ENCODE measurements around the gene MAP4K3. TPM values are rescaled to one million over a fixed set of nuclear protein-coding genes. Genes with fewer than 3 reads are reported as not detected.

Gene MAP4K3
- total and polyA plus RNA-seq, 2 donors from 2014 or later, result 14.9 to 39.5 TPM

DNA sequence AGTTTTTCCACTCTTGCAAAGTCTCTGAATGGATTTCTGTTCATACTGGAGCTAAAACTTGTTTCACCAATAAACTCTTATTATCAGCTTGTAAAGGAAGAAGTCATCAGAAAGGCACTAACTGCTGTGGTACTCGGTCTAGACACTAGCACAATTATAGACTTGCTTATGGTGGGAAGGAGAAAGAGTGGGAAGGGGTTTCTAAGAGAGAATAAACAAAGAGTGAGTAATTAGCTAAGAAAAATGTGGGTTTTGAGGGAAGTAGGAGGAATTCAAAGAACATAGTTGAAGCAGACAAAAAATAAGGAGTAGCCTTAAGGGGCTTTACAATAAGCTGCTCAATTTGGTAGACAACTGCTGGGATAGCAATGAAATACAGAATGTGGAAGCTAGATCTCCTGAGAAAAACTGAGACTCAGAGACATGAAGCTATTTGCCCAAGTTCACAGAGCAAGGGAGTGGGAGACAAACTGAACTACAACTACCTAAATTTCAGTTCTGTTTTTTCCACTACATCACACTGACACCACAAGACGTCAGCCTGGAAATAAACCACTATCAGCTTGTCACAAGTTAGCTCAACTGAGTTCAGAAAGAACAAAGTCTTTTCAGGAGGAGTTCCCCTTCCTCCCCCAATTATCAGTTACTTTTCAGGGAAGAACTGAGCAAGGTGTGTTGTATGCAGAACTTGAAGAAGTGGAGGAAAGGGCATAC lies 59.7 kb downstream of the MAP4K3 start:
- no peak overlapping the region for H3K9ac ChIP-seq (ENCODE audit: low read length in 3 of 3)
- H3K9me3 ChIP-seq (ENCODE audit: control insufficient read depth in 2 of 3, insufficient read depth in 1 of 3, low read length in 3 of 3), result no peaks in the 10 kb centered on the region
- no peak for FAIRE-seq

DNA sequence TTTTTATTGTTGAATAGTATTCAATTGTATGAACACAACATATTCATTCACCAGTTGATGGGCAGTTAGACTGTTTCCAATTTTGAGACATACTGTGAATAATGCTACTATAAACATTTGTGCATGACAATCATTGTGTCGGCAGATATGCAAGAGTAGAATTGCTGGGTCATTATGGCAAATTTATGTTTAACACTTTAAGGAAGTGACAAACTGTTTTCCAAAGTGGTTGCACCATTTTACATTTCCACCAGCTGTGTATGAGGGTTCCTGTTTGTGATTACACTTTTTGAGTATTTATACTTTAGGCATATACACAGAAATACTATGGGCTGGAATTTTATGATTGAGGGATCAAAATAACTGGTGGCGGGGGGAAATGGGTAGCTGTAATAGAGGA lies 61.2 kb downstream of the MAP4K3 start:
- intact Hi-C loops (cut with DNase I), result no loop called here
- DNase-seq (no peak), FAIRE-seq (no peak)
- Histone ChIP-seq H3K36me3 (ENCODE audit: control insufficient read depth in 2 of 3, insufficient read depth in 3 of 3, low read length in 3 of 3) (peaks cover 0 to 7% (median 2%) of the 10 kb centered on the region in 3 donors), H3K4me1 (ENCODE audit: control insufficient read depth in 2 of 3, insufficient read depth in 2 of 3, low read depth in 1 of 3, low read length in 3 of 3) (peaks cover 0 to 4% (median 2%) of the 10 kb centered on the region in 3 donors), H3K9ac (ENCODE audit: low read length in 3 of 3) (no peak overlapping the region), H3K27ac (ENCODE audit: low read depth in 2 of 2, low read length in 2 of 2) (no peak overlapping the region), H3K27me3 (ENCODE audit: control insufficient read depth, insufficient read depth, low read length) (no peaks in the 10 kb centered on the region), H3K4me3 (ENCODE audit: low read length in 3 of 3) (no peak overlapping the region), H3K9me3 (ENCODE audit: control insufficient read depth in 2 of 3, insufficient read depth in 1 of 3, low read length in 3 of 3) (no peaks in the 10 kb centered on the region)
- TF ChIP-seq, protein P1, sequence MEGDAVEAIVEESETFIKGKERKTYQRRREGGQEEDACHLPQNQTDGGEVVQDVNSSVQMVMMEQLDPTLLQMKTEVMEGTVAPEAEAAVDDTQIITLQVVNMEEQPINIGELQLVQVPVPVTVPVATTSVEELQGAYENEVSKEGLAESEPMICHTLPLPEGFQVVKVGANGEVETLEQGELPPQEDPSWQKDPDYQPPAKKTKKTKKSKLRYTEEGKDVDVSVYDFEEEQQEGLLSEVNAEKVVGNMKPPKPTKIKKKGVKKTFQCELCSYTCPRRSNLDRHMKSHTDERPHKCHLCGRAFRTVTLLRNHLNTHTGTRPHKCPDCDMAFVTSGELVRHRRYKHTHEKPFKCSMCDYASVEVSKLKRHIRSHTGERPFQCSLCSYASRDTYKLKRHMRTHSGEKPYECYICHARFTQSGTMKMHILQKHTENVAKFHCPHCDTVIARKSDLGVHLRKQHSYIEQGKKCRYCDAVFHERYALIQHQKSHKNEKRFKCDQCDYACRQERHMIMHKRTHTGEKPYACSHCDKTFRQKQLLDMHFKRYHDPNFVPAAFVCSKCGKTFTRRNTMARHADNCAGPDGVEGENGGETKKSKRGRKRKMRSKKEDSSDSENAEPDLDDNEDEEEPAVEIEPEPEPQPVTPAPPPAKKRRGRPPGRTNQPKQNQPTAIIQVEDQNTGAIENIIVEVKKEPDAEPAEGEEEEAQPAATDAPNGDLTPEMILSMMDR (IDR thresholded peaks at IDR 0.05; ENCODE audit: borderline replicate concordance, extremely low read depth, insufficient read depth), result no peak

More for the DNA sequence above, 59.7 kb downstream of the MAP4K3 start:
- Histone ChIP-seq H3K27ac (ENCODE audit: low read depth in 2 of 2, low read length in 2 of 2) (no peak overlapping the region), H3K4me3 (ENCODE audit: low read length in 3 of 3) (no peak overlapping the region), H3K4me1 (ENCODE audit: control insufficient read depth in 2 of 3, insufficient read depth in 2 of 3, low read depth in 1 of 3, low read length in 3 of 3) (peaks cover 0 to 15% (median 8%) of the 10 kb centered on the region in 3 donors), H3K36me3 (ENCODE audit: control insufficient read depth in 2 of 3, insufficient read depth in 3 of 3, low read length in 3 of 3) (peaks cover 0 to 7% (median 2%) of the 10 kb centered on the region in 3 donors), H3K27me3 (ENCODE audit: control insufficient read depth, insufficient read depth, low read length) (no peaks in the 10 kb centered on the region)
- TF ChIP-seq, protein P1 (IDR thresholded peaks at IDR 0.05; ENCODE audit: borderline replicate concordance, extremely low read depth, insufficient read depth), result no peak
- intact Hi-C loops (cut with DNase I), result no loop called here
- DNase-seq, result peak in 1 of 5 donors; percentile 7

DNA sequence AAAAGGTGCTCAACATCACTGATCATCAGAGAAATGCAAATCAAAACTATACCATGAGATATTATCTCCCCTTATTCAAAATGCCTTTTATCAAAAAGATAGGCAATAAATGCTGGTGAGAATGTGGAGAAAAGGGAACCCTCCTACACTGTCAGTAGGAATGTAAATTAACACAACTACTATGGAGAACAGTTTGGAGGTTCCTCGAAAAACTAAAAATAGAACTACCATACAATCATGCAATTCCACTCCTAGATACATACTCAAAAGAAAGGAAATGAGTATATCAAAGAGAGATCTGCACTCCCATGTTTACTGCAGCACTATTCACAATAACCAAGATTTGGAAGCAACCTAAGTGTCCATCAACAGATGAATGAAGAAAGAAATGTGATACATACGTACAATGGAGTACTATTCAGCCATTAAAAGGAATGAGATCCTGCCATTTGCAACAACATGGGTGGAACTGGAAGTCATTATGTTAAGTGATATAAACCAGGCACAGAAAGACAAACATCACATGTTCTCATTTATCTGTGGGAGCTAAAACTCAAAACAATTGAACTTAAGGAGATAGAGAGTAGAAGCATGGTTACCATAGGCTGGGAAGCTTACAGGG lies 63.8 kb downstream of the MAP4K3 start:
- TF ChIP-seq, protein P1 (IDR thresholded peaks at IDR 0.05; ENCODE audit: borderline replicate concordance, extremely low read depth, insufficient read depth), result no peak
- intact Hi-C loops (cut with DNase I), result no loop called here
- H3K9ac ChIP-seq (ENCODE audit: low read length in 3 of 3), result no peak overlapping the region
- no peak overlapping the region for H3K27ac ChIP-seq (ENCODE audit: low read depth in 2 of 2, low read length in 2 of 2)
- no peaks in the 10 kb centered on the region for H3K4me1 ChIP-seq (ENCODE audit: control insufficient read depth in 2 of 3, insufficient read depth in 2 of 3, low read depth in 1 of 3, low read length in 3 of 3)
- no peak for DNase-seq
- H3K27me3 ChIP-seq (ENCODE audit: control insufficient read depth, insufficient read depth, low read length), result no peaks in the 10 kb centered on the region
- FAIRE-seq, result no peak
- H3K4me3 ChIP-seq (ENCODE audit: low read length in 3 of 3), result no peak overlapping the region
- no peaks in the 10 kb centered on the region for H3K9me3 ChIP-seq (ENCODE audit: control insufficient read depth in 2 of 3, insufficient read depth in 1 of 3, low read length in 3 of 3)
- H3K36me3 ChIP-seq (ENCODE audit: control insufficient read depth in 2 of 3, insufficient read depth in 3 of 3, low read length in 3 of 3), result peaks cover 0 to 7% (median 4%) of the 10 kb centered on the region in 3 donors
